GM18520 (cell line): ENCODE results near the gene TBK1.
A peak's percentile ranks its signal among the peaks of the same experiment; 100 is the strongest.

Experiments
- ATAC-seq: cut with Tn5 transposase; IDR thresholded peaks from one replicate; pipeline ENCODE4 v1.9.1; 2021; ENCODE audit not compliant: unreplicated experiment

TBK1 gene

DNA sequence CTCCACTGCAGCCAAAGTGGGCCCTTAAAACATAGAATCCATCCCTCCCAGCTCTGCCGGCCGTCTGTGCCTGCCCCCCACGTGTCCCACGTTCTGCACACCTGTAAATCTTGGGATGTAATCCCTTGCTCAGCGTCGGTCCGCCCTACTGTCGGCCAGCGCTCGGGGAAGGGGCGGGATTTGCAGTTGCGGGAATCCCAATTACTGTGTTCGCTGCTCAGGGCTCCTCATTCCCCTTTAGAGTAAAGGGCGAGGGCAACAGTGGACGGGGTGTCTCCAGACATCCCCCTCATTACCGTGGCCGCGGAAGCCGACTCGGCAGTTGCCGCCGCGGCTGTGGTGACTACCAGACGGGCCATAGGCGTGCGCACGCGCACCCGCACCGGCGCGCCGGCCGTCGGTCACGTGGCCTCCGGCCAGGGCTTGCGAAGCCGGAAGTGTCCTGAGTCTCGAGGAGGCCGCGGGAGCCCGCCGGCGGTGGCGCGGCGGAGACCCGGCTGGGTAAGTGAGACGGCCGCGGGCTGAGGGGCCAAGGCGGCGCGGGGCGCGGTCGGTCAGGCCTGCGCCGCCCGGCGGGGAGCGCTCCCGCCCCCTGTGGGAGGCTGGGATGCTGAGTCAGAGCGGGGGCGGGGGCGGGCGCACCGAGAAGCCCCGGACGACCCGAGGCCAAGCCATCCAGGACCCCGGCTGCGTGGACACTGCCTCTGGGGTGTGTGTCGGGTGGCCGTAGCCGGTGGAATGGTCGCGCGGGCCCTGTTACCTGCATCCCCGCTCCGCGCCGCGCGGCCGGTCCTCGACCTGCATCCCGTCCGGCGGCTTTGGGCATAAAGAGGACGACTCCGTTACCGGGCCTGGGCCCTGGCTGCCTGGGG lies at the start of gene TBK1:
Gene TBK1, plus strand, starts transcription at position 434 of the 872 bp plus-strand sequence. CDS start 3,751 bp downstream, outside the sequence.
- ATAC-seq, result peak; percentile 88

DNA sequence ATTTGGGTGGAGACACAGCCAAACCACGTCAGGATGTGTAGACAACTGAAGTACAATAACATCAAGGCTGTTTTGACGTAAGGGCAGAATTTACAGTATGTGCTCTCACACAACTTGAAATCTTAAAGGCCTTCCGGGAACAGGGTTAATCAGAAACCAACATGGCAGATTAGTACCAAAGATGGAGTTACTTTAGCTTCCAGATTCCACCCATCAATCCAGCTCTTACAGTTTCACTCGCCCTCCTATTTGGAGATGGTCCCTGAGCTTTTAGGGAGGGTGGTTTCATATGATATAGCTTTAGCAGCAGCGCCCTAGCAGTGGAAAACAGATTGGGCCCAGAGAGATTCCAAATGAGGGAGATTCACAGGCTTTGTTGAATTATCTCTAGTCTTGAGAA lies 49.7 kb upstream of the TBK1 start:
- ATAC-seq, result no peak

DNA sequence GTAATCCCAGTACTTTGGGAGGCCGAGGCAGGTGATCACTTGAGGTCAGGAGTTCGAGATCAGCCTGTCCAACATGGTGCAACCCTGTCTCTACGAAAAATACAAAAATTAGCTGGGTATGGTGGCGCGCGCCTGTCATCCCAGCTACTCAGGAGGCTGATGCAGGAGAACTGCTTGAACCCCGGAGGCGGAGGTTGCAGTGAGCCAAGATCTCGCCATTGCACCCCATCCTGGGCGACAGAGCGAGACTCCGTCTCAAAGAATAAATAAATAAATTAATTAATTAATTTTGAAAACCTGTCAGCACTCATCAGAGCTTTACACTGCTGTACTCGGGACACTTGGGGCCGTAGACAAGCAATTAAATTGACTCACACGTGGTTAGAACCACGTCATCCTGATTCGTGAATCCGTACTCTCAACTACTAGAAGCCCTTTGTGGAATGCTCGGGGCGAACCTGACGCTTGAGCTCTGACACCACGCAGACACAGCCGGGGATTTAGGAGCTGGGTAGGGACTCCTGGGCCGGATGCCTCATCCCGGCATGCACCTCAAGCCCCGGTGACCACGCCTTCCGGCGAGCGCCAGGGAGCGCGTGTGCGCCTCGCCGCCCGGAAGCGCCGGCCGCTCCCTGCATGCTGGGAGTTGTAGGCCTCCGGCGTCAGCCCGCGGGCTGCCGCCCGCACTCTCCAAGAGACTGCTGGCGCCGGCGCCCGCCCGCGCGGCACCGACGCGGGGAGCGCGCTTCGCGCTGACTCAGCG lies 48.0 kb upstream of the TBK1 start, which contains the start of gene XPOT:
Gene XPOT, plus strand, starts transcription at position 686 of the 763 bp plus-strand sequence. CDS start 5,644 bp downstream, outside the sequence.
- ATAC-seq, result peak; percentile 95

DNA sequence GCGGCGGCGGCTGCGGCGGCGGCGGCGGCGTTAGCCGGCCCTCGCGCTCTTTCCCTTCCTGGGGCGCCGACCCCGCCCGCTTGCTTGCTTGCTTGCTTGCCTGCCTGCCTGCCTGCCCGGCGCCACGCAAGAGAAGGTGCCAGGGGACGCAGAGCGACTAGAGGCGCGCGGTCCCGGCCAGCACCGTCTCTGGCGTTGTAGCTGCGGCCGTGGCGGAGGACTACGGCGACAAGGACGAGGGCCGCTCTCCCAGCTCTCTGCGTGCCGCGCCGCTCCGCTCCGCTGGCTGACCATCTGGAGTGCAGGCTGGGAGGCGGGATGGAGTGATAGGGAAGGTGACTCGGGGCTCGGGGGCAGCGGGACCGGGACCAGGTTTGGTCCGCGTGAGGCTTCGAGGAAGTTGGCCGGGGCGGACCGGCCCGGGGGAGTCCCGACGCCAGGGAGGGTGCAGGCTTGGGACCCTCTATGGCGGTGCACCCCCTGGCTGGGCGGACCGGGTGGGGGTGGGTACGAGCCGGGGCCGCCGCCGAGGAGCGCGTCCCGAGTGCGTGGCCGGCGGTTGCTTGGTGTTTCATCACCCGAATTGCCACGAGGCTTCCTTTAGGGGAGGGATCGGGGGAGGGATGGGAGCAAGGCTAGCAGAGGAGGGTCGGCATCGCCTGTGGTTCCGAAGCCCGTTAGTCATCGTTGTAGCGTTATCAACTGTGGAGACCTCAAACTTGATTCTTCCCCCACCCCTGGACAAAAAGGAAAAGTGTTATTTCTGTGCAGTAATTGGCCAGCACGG lies 47.3 kb upstream of the TBK1 start:
- ATAC-seq, result peak; percentile 10

DNA sequence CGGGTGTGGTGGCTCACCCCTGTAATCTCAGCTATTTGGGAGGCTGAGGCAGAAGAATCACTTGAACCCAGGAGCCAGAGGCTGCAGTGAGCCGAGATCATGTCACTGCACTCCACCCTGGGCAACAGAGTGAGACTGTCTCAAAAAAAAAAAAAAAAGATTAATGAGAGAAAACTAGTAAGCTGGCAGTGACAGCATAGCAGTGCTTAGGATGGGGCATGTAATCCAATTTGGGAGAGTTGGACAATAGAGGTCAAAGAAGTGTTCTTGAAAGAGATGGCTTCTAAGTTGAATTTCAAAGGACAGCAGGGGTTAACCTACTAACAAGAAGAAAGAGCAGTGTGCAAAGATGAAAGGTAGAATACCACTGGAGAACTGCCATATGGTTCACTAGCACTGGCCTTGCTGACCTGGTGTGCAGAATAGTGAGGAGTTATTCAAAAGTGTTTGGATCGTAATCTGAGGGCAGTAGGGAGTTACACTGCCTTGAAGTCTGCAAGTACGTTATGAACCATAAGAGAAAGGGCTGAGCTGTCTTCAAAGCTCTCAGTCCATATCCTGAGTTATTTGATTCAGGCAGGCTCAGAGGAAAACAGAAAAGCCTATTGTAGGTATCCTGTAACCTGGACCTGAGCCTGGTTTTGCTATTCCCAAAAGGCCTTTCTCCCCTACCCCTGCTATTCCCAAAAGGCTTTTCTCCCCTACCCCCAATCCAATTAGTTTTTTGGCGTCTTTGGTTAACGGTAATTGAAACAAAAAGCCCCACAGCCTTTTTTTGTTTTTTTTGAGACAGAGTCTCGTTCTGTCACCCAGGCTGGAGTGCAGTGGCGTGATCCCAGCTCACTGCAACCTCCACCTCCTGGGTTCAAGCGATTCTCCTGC lies 44.3 kb upstream of the TBK1 start:
- no peak for ATAC-seq

DNA sequence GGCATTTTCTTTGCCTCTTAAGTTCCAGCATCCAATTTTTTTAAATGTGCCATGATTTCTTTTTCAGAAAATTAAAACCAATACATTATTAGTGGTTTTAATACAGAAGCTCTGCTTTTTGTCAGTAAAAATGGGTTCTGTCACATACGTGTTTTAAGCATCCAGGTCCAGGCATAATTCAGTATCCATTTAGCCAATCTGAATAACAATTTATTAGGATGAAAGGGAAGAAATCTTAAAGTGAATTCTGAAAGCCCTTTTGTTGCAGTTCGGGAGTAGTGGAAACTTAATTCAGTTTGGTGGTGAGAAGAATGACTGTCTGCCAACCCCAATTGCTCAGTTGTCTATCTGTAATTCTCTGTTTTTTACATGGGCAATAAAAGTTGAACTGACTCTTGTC lies 40.5 kb upstream of the TBK1 start:
- no peak for ATAC-seq

DNA sequence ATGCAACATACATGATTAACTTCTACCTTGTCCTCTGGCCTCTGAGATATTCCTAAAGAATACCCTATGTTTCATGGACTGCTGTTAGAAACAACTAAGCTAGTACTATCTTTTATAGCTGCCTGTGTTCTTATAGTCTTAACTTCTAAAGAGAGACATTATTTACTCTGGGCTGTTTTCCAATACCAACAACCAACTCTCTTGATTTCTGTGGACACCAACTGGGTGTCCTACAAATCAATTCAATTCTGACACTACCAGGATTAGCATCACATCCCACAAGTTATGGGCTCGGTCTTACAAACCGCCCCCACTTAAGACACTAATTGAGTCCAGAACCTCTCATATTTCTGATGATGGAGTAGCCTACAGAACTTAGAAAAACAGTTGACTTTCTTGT lies 39.5 kb upstream of the TBK1 start:
- no peak for ATAC-seq

DNA sequence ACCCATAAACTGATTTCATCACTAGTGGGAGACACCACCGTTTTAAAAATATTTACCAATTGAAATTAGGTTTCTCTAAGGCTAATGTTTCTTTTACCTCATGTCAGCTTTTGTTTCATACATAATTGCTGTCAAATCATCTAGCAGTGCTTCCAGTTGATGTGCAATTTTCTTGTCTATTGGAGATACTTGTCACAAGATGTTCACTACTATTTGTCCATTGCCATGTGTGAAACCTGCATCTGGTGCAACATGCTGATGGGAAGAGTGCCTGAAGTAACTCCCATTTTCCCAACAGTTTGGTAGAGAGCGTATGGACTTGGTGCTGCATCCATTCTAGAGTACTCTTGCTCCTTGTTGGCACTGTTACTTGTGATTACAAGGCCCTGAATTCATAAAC lies 38.0 kb upstream of the TBK1 start:
- no peak for ATAC-seq

DNA sequence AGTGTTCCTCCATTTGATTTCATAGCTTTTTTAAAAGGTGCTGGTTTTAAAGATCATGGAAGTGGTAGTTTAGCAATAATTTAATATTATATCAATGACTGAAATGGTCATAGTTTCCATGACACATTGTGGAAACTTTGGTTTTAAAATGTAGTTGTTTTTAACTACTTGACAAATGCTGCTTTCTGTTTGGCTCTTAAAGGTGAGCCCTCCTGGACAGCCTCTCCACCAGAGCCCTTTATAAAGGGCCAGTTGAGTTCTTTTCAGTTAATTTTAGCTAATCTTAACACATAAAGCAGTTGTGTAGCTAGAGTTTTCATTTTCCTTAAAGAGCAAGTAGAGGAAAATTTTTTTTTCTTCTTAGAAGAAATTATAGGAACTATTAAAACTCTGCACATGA lies 33.7 kb upstream of the TBK1 start:
- ATAC-seq, result no peak

DNA sequence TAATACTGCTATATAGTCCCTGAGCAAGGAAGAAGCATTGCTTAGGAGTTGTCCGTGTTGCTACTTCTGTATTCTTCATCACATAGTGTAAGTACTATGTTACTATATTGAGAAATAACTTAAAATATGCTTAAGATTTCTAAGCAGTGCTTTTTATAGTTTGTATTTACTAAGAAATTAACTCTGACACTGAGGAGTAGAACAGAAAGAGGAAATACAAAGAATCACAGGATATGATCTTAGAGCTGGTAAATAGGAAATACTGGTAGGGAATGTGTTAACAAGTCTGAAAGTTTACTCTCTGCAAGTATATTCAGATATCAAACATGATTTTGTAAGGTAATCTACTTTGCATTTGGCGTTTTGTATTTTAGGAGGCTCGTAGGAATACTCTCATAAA lies 32.2 kb upstream of the TBK1 start:
- ATAC-seq, result no peak

DNA sequence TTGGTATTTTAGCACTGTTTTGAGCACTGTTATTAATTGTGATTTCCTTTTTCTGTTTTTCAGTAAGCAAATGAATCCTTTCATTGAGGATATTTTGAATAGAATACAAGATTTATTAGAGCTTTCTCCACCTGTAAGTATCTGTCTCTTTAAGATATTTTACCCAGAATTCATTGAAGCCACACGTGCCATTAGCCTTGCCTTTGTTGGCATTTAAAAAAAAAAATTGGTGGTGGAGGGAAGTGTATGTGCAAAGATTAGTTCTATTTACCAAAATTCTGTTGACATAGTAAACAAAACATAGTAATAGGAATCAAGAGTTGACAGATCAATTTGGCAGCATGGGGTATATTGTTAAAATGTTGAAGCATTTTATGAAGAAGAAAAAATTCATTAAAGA lies 23.9 kb upstream of the TBK1 start:
- ATAC-seq, result no peak

DNA sequence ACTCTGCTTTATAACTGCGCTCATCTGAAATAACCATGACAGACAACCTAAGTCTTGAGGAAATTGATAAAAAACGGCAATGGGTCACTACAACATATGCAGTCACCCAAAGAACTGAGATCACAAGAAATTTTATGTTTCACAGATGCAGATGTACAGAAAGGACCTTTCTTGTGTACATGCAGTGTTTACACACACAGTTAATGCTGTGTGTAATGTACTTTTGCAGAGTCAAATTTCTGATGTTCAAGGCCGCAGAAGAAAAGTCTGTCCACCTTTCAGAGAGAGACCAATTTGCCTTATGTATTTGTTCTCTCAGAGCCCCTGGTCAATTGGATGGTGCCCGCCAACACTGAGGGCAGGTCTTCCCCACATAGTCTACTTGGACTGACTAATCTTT lies 23.0 kb upstream of the TBK1 start:
- no peak for ATAC-seq

DNA sequence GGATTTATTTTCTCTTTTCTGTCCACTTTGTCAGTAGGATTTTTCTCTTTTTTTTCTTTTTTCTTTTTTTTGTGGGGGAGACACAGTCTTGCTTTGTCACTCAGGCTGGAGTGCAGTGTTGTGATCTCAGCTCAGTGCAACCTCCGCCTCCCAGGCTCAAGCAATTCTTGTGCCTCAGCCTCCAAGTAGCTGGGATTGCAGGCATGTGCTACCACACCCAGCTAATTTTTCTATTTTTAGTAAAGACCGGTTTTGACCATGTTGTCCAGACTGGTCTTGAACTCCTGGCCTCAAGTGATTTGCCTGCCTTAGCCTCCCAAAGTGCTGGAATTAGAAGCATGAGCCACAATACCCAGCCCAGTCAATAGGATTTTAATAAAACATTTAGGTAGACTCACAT lies 21.0 kb upstream of the TBK1 start:
- ATAC-seq, result no peak

DNA sequence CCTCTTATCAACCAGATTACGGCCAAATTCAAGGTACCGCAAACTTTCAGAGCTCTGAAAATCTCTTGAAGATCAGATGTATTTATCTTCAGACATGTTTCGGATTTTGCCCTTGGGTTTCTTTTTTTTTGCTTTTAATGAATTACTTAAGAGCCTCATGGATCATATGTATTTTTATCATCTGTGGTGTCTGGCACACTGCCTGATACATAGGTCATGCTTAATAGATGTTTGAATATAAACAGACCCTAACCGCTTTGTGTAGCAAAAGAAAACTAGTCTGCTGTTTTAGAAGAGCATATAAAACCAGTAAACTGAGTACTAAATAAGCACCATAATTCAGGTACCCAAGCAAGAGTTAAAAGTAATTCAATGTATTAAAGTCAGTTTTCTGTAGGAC lies 20.1 kb upstream of the TBK1 start:
- ATAC-seq, result no peak

DNA sequence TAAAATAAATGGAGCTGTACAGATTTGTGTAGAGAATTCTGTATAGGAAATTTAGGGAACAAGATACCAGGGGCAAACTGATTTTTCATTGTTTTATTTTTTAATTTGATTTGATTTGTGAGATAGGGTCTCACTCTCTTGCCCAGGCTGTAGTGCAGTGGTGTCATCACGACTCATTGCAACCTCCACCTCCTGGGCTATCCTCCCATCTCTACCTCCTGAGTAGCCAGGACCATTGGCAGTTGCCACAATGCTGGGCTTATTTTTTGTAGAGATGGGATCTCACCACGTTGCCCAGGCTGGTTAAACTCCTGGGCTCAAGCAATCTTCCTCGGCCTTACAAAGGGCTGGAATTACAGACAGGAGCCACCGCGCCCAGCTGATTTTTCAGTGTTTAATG lies 18.0 kb upstream of the TBK1 start:
- ATAC-seq, result no peak

DNA sequence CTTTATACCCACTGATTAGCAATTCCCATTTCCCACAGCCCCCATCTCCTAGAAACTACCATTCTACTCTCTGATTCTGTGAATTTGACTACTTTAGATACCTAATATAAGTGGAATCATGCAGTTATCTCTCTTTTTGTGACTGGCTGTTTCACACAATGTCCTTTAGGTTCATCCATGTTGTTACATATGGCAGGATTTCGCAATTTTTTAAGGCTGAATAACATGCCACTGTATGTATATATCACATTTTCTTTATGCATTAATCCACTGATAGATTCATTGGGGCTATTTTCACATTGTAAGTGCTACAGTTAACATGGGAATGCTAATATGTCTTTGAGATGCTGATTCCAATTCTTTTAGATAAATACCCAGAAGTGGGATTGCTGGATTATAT lies 11.8 kb upstream of the TBK1 start:
- ATAC-seq, result no peak

DNA sequence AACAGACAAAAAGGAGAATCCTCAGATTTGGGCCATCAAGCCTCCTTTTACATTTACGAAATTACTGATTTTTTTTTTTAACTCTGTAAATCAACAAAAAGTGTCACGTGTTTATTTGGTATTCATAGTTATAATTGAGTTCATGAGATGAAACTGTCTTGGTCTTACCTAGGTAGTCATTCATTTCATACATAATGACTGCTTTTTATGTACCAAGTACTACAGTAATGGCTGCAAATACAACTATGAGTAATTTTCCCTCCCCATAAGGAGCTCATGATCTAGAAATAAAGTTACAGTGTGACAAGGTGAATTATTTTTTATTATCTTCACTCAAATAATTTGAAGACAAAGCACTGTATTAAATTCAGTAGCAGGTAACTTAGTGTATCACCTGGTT lies 6.4 kb upstream of the TBK1 start:
- ATAC-seq, result no peak

DNA sequence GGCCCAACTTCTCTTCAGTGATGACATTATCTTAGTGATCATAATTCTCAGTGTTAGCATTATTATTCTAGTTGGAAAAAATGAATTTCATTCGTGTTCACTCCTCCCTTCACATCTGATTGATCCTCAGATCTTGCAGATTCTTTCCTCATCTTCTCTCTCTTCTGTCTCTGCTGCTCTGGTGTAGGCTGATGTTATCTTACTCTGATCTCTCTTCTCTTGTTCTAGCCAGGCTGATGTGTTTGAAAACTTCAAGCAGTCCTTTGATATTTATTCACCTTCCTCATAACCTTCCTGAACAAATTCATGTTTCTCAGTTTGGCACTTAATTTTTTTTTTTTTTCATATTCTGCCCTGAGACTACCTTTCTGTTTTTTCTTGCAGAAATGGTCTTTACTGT lies 5.6 kb upstream of the TBK1 start:
- ATAC-seq, result no peak

DNA sequence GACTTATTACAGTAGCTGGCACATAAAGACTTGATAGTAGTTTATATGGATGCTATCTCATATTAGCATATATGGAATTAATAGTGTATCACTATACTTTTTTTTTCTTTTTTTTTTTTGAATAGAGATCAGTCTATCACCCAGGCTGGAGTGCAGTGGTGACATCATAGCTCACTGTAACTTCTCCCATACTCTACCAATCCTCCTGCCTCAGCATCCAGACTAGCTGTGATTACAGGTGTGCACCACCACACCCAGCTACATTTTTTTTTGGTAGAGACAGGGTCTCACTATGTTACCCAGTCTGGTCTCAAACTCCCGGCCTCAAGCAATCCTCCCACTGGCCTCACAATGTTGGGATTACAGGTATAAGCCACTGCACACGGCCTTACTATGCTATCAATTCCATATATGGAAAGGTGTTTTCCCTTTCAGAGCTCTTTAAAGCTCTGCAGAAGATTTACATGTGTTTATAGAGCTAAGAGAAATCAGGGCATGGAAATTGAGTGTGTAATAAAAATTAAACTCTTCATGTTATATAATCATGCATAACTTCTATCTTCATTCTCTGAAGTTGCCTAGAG lies 1.8 kb upstream of the TBK1 start:
- ATAC-seq, result no peak
